Endothelial cell of umbilical vein (primary cell): ENCODE results near the gene UHRF1. TPM values are rescaled to one million over a fixed set of nuclear protein-coding genes. Genes with fewer than 3 reads are reported as not detected.
A peak's percentile ranks its signal among the peaks of the same experiment; 100 is the strongest.

Source experiments
- BruUV-seq: library from RNA; stranded (reverse); fragments of 400-500 nt; replicated peaks from 2 replicates; lab custom pipeline; 2021; lab: Mats Ljungman, UMichigan
- CTCF ChIA-PET: fragments of 300-600, 350-600 bp; sonication (Branson Sonifier 250); formaldehyde crosslinking; loops from one replicate; lab custom pipeline; 2021; ENCODE audit warnings: antibody characterized with exemption, inconsistent platforms; lab: Charles Lee
- POLR2A ChIA-PET: fragments of 300-600, 350-600 bp; sonication (Branson Sonifier 250); formaldehyde crosslinking; loops from one replicate; lab custom pipeline; 2021; ENCODE audit warnings: antibody characterized with exemption, inconsistent platforms; lab: Charles Lee
- DNase-seq: peaks from one replicate; pipeline ENCODE4 v3.0.0-alpha.2; 2011; ENCODE audit warnings: low read depth, low spot score
- FAIRE-seq: peaks from 2 replicates; lab custom pipeline; 2011; peaks lifted over from hg19 to GRCh38; lab: Jason Lieb, UNC
- H2AFZ ChIP-seq: 2 replicates; pipeline ENCODE4 v1.6.0; 2012; ENCODE audit warnings: low read depth, low read length, control low read depth, inconsistent platforms
- H3K27ac ChIP-seq: 2 replicates; pipeline ENCODE4 v1.5.1; 2011; ENCODE audit warnings: low read depth, mild to moderate bottlenecking, control low read depth, low read length, moderate library complexity; ENCODE audit not compliant: insufficient read depth
- H3K27me3 ChIP-seq, 2 experiments: 2 replicates each; pipeline versions ENCODE4 v1.6.0 to v1.6.1; 2011; ENCODE audit warnings: low read length in 2 of 2, mixed read lengths in 1 of 2; ENCODE audit not compliant: control insufficient read depth in 2 of 2, insufficient read depth in 2 of 2
- H3K36me3 ChIP-seq, 2 experiments: 2 replicates in 1 of 2; 3 replicates in 1 of 2; pipeline ENCODE4 v1.5.1; 2011; ENCODE audit warnings: low read length in 2 of 2, mild to moderate bottlenecking in 1 of 2, moderate library complexity in 1 of 2; ENCODE audit not compliant: control insufficient read depth in 2 of 2, insufficient read depth in 2 of 2; ENCODE audit errors: extremely low read depth in 1 of 2
- H3K4me1 ChIP-seq: 3 replicates; pipeline ENCODE4 v1.5.1; 2011; ENCODE audit warnings: mild to moderate bottlenecking, low read length; ENCODE audit not compliant: control insufficient read depth, insufficient read depth; ENCODE audit errors: extremely low read depth
- H3K4me2 ChIP-seq: 2 replicates; pipeline ENCODE4 v1.6.1; 2011; ENCODE audit warnings: low read length, control low read depth, mixed read lengths; ENCODE audit not compliant: insufficient read depth
- H3K4me3 ChIP-seq, 3 experiments: fragments of 200-600 bp in 1 of 3; sonication (generic), shearing (Covaris generic) in 1 of 3; replicated peaks in 1 of 3; 2 replicates each; pipeline ENCODE4 v1.5.1; 2011 to 2016; ENCODE audit warnings: control low read depth in 3 of 3, low read length in 3 of 3, mild to moderate bottlenecking in 2 of 3, inconsistent platforms in 1 of 3, low read depth in 1 of 3, moderate library complexity in 1 of 3; ENCODE audit not compliant: insufficient read depth in 1 of 3
- H3K79me2 ChIP-seq: 2 replicates; pipeline ENCODE4 v1.6.0; 2012; ENCODE audit warnings: low read length, inconsistent platforms; ENCODE audit not compliant: control insufficient read depth, insufficient read depth
- H3K9ac ChIP-seq: replicated peaks from 2 replicates; pipeline ENCODE3; 2011; ENCODE audit warnings: low read length, control low read depth; ENCODE audit not compliant: insufficient read depth; ENCODE audit errors: extremely low read depth
- H3K9me1 ChIP-seq: replicated peaks from 3 replicates; pipeline ENCODE4 v1.6.0; 2011; ENCODE audit warnings: mild to moderate bottlenecking, low read length; ENCODE audit not compliant: control insufficient read depth, insufficient read depth; ENCODE audit errors: extremely low read depth
- H3K9me3 ChIP-seq: replicated peaks from 2 replicates; pipeline ENCODE4 v1.5.1; 2012; ENCODE audit warnings: low read length, inconsistent platforms; ENCODE audit not compliant: control insufficient read depth, insufficient read depth
- H4K20me1 ChIP-seq: replicated peaks from 2 replicates; pipeline ENCODE3; 2011; ENCODE audit warnings: mild to moderate bottlenecking, low read length; ENCODE audit not compliant: control insufficient read depth, insufficient read depth; ENCODE audit errors: extremely low read depth
- CTCF ChIP-seq, 2 donors: IDR thresholded peaks; 1 replicate in 1 of 2; 2 replicates in 1 of 2; pipeline ENCODE4 v1.5.1; 2011; ENCODE audit warnings: low read length in 2 of 2, mild to moderate bottlenecking in 2 of 2, moderate library complexity in 2 of 2, control low read depth in 1 of 2, inconsistent platforms in 1 of 2, low read depth in 1 of 2; ENCODE audit not compliant: insufficient read depth in 1 of 2; ENCODE audit errors: extremely low read depth in 1 of 2
- FOS ChIP-seq: IDR thresholded peaks from 2 replicates; pipeline ENCODE4 v1.6.1; 2011; ENCODE audit warnings: mild to moderate bottlenecking, low read length, moderate library complexity, borderline replicate concordance; ENCODE audit not compliant: insufficient read depth
- GATA2 ChIP-seq: IDR thresholded peaks from 2 replicates; pipeline ENCODE4 v1.7.0; 2011; ENCODE audit warnings: low read depth, mild to moderate bottlenecking, moderate library complexity, mixed read lengths, low read length; ENCODE audit not compliant: insufficient read length, insufficient read depth
- JUN ChIP-seq: IDR thresholded peaks from 2 replicates; pipeline ENCODE4 v1.6.1; 2011; ENCODE audit warnings: borderline replicate concordance, low read depth; ENCODE audit not compliant: insufficient read length, insufficient read depth
- MAX ChIP-seq: IDR thresholded peaks from 2 replicates; pipeline ENCODE4 v1.6.1; 2011; ENCODE audit not compliant: insufficient read depth, insufficient read length
- MYC ChIP-seq: IDR thresholded peaks from one replicate; pipeline ENCODE4 v1.6.1; 2011; ENCODE audit warnings: mild to moderate bottlenecking, low read depth, low read length
- POLR2A ChIP-seq: IDR thresholded peaks from 2 replicates; pipeline ENCODE4 v1.6.1; 2012; ENCODE audit warnings: low read depth, mild to moderate bottlenecking, control low read depth, low read length
- POLR2AphosphoS5 ChIP-seq: IDR thresholded peaks from 2 replicates; pipeline ENCODE4 v1.6.1; 2012; ENCODE audit warnings: low read depth, mild to moderate bottlenecking, control low read depth, low read length, moderate library complexity; ENCODE audit not compliant: insufficient read depth
- dilution Hi-C: fragments of 300-500 bp; cut with MboI; formaldehyde crosslinking; loops from one replicate; pipeline ENCODE4 v1.15.0; 2019; ENCODE audit warnings: low sequenced_read_pairs; ENCODE audit not compliant: extremely low pct_ligation_motif_present
- intact Hi-C: fragments of 100-400 bp; cut with micrococcal nuclease; formaldehyde crosslinking; loops from one replicate; pipeline ENCODE4 v1.10.0; 2022
- polyA plus RNA-seq, 4 experiments: library from polyadenylated mRNA; depleted of rRNA in 3 of 4; stranded (reverse) in 3 of 4; unstranded in 1 of 4; fragments of >200 nt; gene quantifications; 2 replicates each; pipeline versions ENCODE4 v1.2.1 to v1.2.3, GENCODE V29; 2011 to 2012; ENCODE audit warnings: missing spikeins in 1 of 4
- total RNA-seq: library from RNA; stranded (reverse); gene quantifications from 2 replicates; pipeline ENCODE4 v1.2.3, GENCODE V29; 2021

UHRF1 gene
- total and polyA plus RNA-seq, 2 donors (not counting 3 experiments of a cell fraction or from before 2014, with no cell fraction given): 13.3 to 76.8 TPM

- H2AFZ ChIP-seq: no peak overlapping the region
- H3K79me2 ChIP-seq: peaks cover 43% of the 10 kb centered on the region
- H3K4me3 ChIP-seq: no peak overlapping the region
- H3K4me1 ChIP-seq: peaks cover 10% of the 10 kb centered on the region
- CTCF ChIA-PET: interaction anchor here (2.1 to 2.2 kb wide), 3 partner anchors 12 to 48 kb away, joined by 5 to 17 read pairs (median 9); no protein-coding TSS in a partner anchor
- H4K20me1 ChIP-seq: no peaks in the 10 kb centered on the region
- TF ChIP-seq FOS (no peak), JUN (no peak), POLR2AphosphoS5 (peak; percentile 5)
- no peaks in the 10 kb centered on the region for H3K36me3 ChIP-seq
- no TSS peak for BruUV-seq
- FAIRE-seq: peak; percentile 83
- H3K9ac ChIP-seq: no peak overlapping the region
- intact Hi-C loops: no loop called here
- no peak overlapping the region for H3K27ac ChIP-seq
- no peak overlapping the region for H3K4me2 ChIP-seq
- no peaks in the 10 kb centered on the region for H3K9me1 ChIP-seq
- dilution Hi-C loops: no loop called here
- no peaks in the 10 kb centered on the region for H3K27me3 ChIP-seq
- peak; percentile 44 for DNase-seq
- H3K9me3 ChIP-seq: no peaks in the 10 kb centered on the region
- POLR2A ChIA-PET: no interaction called here
Observed at GRCh38 chr19:4983346-4984105, 74.2 kb downstream of the UHRF1 start.

GRCh38 chr19:4984106-4984380 is 74.7 kb downstream of the UHRF1 start:
- Histone ChIP-seq H4K20me1 (no peaks in the 10 kb centered on the region), H3K79me2 (peaks cover 43% of the 10 kb centered on the region), H3K27ac (no peak overlapping the region), H3K9me1 (no peaks in the 10 kb centered on the region), H2AFZ (no peak overlapping the region), H3K27me3 (no peaks in the 10 kb centered on the region), H3K4me1 (peaks cover 10% of the 10 kb centered on the region), H3K9me3 (no peaks in the 10 kb centered on the region), H3K4me3 (no peak overlapping the region), H3K36me3 (no peaks in the 10 kb centered on the region), H3K9ac (no peak overlapping the region), H3K4me2 (no peak overlapping the region)
- DNase-seq (no peak), FAIRE-seq (no peak)
- intact Hi-C loops (no loop called here), dilution Hi-C loops (no loop called here)
- TF ChIP-seq FOS (no peak), MAX (no peak), JUN (no peak), CTCF (IDR thresholded peaks at IDR 0.05; ENCODE audit: extremely low read depth in 1 of 2, insufficient read depth in 1 of 2, low read depth in 1 of 2, low read length in 2 of 2) (no peak), MYC (no peak), GATA2 (no peak), POLR2A (no peak)
- BruUV-seq: no TSS peak
- ChIA-PET CTCF (interaction anchor here (2.1 to 2.2 kb wide), 3 partner anchors 13 to 47 kb away, joined by 5 to 17 read pairs (median 9); no protein-coding TSS in a partner anchor), POLR2A (no interaction called here)
